K562 (cell line): Measurements from ENCODE around the gene BCL3. TPM values are rescaled to one million over a fixed set of nuclear protein-coding genes. Genes with fewer than 3 reads are reported as not detected.
A peak's percentile ranks its signal among the peaks of the same experiment; 100 is the strongest.

Experiments
- ATAC-seq: fragments of 200-7000 bp; cut with Tn5 transposase; 3 replicates; pipeline ENCODE4 v1.9.1; 2020; ENCODE audit warnings: moderate library complexity
- BruUV-seq: library from RNA; stranded (reverse); fragments of 400-500 nt; replicated peaks from 2 replicates; lab custom pipeline; 2021; lab: Mats Ljungman, UMichigan
- CTCF ChIA-PET: fragments of 300-600 bp; formaldehyde crosslinking; extraction: SDS; loops from one replicate; lab custom pipeline; 2021; ENCODE audit warnings: low intra/inter-chr PET ratio; lab: Yijun Ruan, JAX
- POLR2A ChIA-PET: fragments of 300-600, 350-650 bp; sonication (Branson Sonifier 250); formaldehyde crosslinking; extraction: SDS; loops from one replicate; lab custom pipeline; 2021; ENCODE audit warnings: antibody characterized with exemption, inconsistent platforms; lab: Yijun Ruan, JAX
- DNase-seq, 4 experiments: peaks; one replicate each; pipeline versions ENCODE4 v3.0.0 to v3.0.0-alpha.2; 2011 to 2018; ENCODE audit warnings: low spot score in 3 of 4, mixed read lengths in 3 of 4; ENCODE audit errors: extremely low read depth in 1 of 4
- FAIRE-seq: peaks from 2 replicates; lab custom pipeline; 2011; peaks lifted over from hg19 to GRCh38; lab: Jason Lieb, UNC
- H2AFZ ChIP-seq: 2 replicates; pipeline ENCODE4 v1.6.0; 2011; ENCODE audit warnings: low read depth, low read length, control low read depth, inconsistent platforms
- H3K27ac ChIP-seq: fragments of 200-600 bp; 3 replicates; pipeline ENCODE4 v1.8.0; 2011; ENCODE audit warnings: low read depth, mild to moderate bottlenecking, control low read depth, inconsistent platforms, low read length, moderate library complexity, mixed read lengths; ENCODE audit errors: extremely low read depth
- H3K27me3 ChIP-seq, 2 experiments: fragments of 300-600 bp in 1 of 2; 2 replicates in 1 of 2; 3 replicates in 1 of 2; pipeline versions ENCODE4 v1.6.0 to v1.8.0; 2011; ENCODE audit warnings: inconsistent platforms in 2 of 2, low read length in 2 of 2, mild to moderate bottlenecking in 1 of 2, mixed read lengths in 1 of 2, moderate library complexity in 1 of 2; ENCODE audit not compliant: control insufficient read depth in 2 of 2, insufficient read depth in 2 of 2
- H3K36me3 ChIP-seq: fragments of 300-600 bp; 3 replicates; pipeline ENCODE4 v1.8.0; 2011; ENCODE audit warnings: mild to moderate bottlenecking, low read length, inconsistent platforms; ENCODE audit not compliant: control insufficient read depth, insufficient read depth
- H3K4me1 ChIP-seq, 2 experiments: fragments of 200-600 bp in 1 of 2; replicated peaks in 1 of 2; 2 replicates in 1 of 2; 3 replicates in 1 of 2; pipeline versions ENCODE4 v1.5.1 to v1.8.0; 2011; ENCODE audit warnings: inconsistent platforms in 2 of 2, low read length in 2 of 2, mild to moderate bottlenecking in 1 of 2, mixed read lengths in 1 of 2, moderate library complexity in 1 of 2; ENCODE audit not compliant: control insufficient read depth in 2 of 2, insufficient read depth in 2 of 2
- H3K4me2 ChIP-seq: 2 replicates; pipeline ENCODE4 v1.6.1; 2011; ENCODE audit warnings: low read length, control low read depth, inconsistent platforms, mixed read lengths; ENCODE audit not compliant: insufficient read depth
- H3K4me3 ChIP-seq: fragments of 200-600 bp; sonication (generic), shearing (Covaris generic); 2 replicates; pipeline ENCODE4 v1.5.1; 2016; ENCODE audit warnings: control low read depth, inconsistent platforms
- H3K79me2 ChIP-seq: fragments of 200-600 bp; 3 replicates; pipeline ENCODE4 v1.8.0; 2011; ENCODE audit warnings: low read length, inconsistent platforms; ENCODE audit not compliant: control insufficient read depth, insufficient read depth
- H3K9ac ChIP-seq, 2 experiments: 2 replicates each; pipeline versions ENCODE4 v1.6.0 to v1.6.1; 2011; ENCODE audit warnings: low read depth in 2 of 2, low read length in 2 of 2, control low read depth in 1 of 2, inconsistent platforms in 1 of 2, mild to moderate bottlenecking in 1 of 2, mixed read lengths in 1 of 2; ENCODE audit not compliant: insufficient read depth in 1 of 2
- H3K9me1 ChIP-seq: one replicate; pipeline ENCODE4 v1.6.0; 2011; ENCODE audit warnings: inconsistent platforms, mild to moderate bottlenecking, low read length, moderate library complexity; ENCODE audit not compliant: control insufficient read depth, insufficient read depth
- H3K9me3 ChIP-seq: replicated peaks from 2 replicates; pipeline ENCODE4 v1.5.1; 2011; ENCODE audit warnings: low read depth, low read length, inconsistent platforms; ENCODE audit not compliant: control insufficient read depth, insufficient read depth
- H4K20me1 ChIP-seq: replicated peaks from 2 replicates; pipeline ENCODE4 v1.6.1; 2011; ENCODE audit warnings: low read length, inconsistent platforms, mixed read lengths; ENCODE audit not compliant: control insufficient read depth, insufficient read depth
- ASH1L ChIP-seq: fragments of 450-650 bp; IDR thresholded peaks from 2 replicates; pipeline ENCODE4 v1.6.1; 2018; ENCODE audit warnings: borderline replicate concordance, mild to moderate bottlenecking, low read depth; ENCODE audit not compliant: partially characterized antibody
- CREM ChIP-seq: IDR thresholded peaks from 2 replicates; pipeline ENCODE4 v1.6.1; 2014; ENCODE audit warnings: antibody characterized with exemption, low read depth
- HDAC1 ChIP-seq, 2 experiments: fragments of 450-650 bp; IDR thresholded peaks; 2 replicates each; pipeline ENCODE4 v1.6.1; 2016 to 2017; ENCODE audit warnings: inconsistent platforms in 1 of 2, mild to moderate bottlenecking in 1 of 2, moderate library complexity in 1 of 2
- WGBS: fragments of 100-300 bp; shearing (Covaris generic); methylation state at CpG from one replicate; pipeline ENCODE4 v1.1.6; 2016; ENCODE audit warnings: low coverage, mixed read lengths; ENCODE audit not compliant: insufficient coverage; ENCODE audit errors: missing lambda C conversion rate; 5-methylcytosine and 5-hydroxymethylcytosine counted together
- in situ Hi-C: fragments of 300-500 bp; cut with MboI; formaldehyde crosslinking; loops from 4 replicates; pipeline ENCODE4 v1.15.0; 2018; ENCODE audit warnings: inconsistent platforms, mixed read lengths
- intact Hi-C: fragments of 100-400 bp; cut with micrococcal nuclease; formaldehyde crosslinking; loops from 2 replicates; pipeline ENCODE4 v1.14.2; 2022
- polyA plus RNA-seq, 8 experiments: library from polyadenylated mRNA; depleted of rRNA in 4 of 8; stranded (reverse) in 5 of 8; unstranded in 3 of 8; fragments of >200 nt; fragmentation: Nextera tagmentation in 2 of 8; fragmentation: Illumina TruSeq in 1 of 8; extraction: Ambion mirVana in 2 of 8; extraction: Trizol in 1 of 8; gene quantifications; 2 replicates each; pipeline versions ENCODE4 v1.2.1 to v1.2.3, GENCODE V29; 2011 to 2014; ENCODE audit warnings: inconsistent platforms in 1 of 8, missing spikeins in 1 of 8
- total RNA-seq, 7 experiments: library from RNA; depleted of rRNA in 6 of 7; stranded (reverse); fragments of >200 nt in 6 of 7; fragmentation: Illumina TruSeq in 2 of 7; extraction: Trizol in 2 of 7; gene quantifications; 2 replicates each; pipeline versions ENCODE4 v1.2.1 to v1.2.3, GENCODE V29; 2011 to 2021; ENCODE audit warnings: low replicate concordance in 1 of 7
- TF ChIP-seq, protein P1 (sequence below): fragments of 250-450 bp; sonication (Bioruptor Pico); IDR thresholded peaks from 2 replicates; pipeline ENCODE4 v1.8.0; 2022; ENCODE audit warnings: moderate library complexity, mild to moderate bottlenecking, inconsistent platforms

BCL3 gene
- total and polyA plus RNA-seq, 9 of the 15 experiments (the other 6 are each of a cell fraction or from before 2014, with no cell fraction given): 0.03 to 2.4 (median 0.50) TPM; not detected in 1

DNA sequence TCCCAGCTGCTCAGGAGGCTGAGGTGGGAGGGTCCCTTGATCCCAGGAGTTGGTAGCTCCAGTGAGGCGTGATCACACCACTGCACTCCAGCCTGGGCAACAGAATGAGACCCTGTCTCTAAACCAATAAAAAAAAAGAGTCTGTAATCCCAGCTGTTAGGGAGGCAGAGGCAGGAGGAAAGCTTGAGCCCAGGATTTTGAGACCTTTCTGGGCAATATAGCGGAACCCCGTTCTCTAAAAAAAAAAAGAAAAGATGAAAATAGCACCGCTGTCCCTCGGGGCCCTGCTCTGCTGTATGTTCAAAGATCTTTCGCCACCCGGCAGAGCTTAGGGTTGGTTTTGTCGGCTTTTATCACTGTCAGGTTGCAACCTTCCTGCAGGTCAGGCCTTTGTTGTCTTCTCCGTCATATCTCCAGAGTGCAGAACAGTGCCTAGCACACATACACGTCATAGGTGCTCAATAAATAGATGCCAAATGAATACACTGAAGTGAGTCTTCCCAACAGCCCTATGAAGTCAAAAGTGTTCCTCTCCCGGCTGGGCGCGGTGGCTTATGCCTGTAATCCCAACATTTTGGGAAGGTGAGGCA is 47.0 kb downstream of the BCL3 start:
- intact Hi-C loops (no loop called here), in situ Hi-C loops (no loop called here)
- H3K9me3 ChIP-seq: no peaks in the 10 kb centered on the region
- no peak overlapping the region for H3K9ac ChIP-seq
- FAIRE-seq: no peak
- DNase-seq: no peak
- no peaks in the 10 kb centered on the region for H3K27me3 ChIP-seq
- TF ChIP-seq ASH1L: no peak
- peak; percentile 35; the same call in 1 of the 2 replicates for TF ChIP-seq CREM
- H3K4me2 ChIP-seq: no peak overlapping the region
- 57% methylated on average over 13 of the region's 13 CpGs for WGBS
- CTCF ChIA-PET: no interaction called here
- no peaks in the 10 kb centered on the region for H3K79me2 ChIP-seq
- no peaks in the 10 kb centered on the region for H3K36me3 ChIP-seq
- H3K9me1 ChIP-seq: no peaks in the 10 kb centered on the region
- H3K27ac ChIP-seq: no peak overlapping the region
- H2AFZ ChIP-seq: no peak overlapping the region
- ATAC-seq: no peak
- H3K4me1 ChIP-seq: peaks cover 3 to 10% of the 10 kb centered on the region in 2 experiments; a peak in 2 of 5 replicates
- no TSS peak for BruUV-seq
- POLR2A ChIA-PET: interaction anchor here (0.6 to 0.8 kb wide), 3 partner anchors 9 to 71 kb away, joined by 3 to 4 read pairs (median 3); no protein-coding TSS in a partner anchor
- H4K20me1 ChIP-seq: no peaks in the 10 kb centered on the region
- no peak overlapping the region for H3K4me3 ChIP-seq

DNA sequence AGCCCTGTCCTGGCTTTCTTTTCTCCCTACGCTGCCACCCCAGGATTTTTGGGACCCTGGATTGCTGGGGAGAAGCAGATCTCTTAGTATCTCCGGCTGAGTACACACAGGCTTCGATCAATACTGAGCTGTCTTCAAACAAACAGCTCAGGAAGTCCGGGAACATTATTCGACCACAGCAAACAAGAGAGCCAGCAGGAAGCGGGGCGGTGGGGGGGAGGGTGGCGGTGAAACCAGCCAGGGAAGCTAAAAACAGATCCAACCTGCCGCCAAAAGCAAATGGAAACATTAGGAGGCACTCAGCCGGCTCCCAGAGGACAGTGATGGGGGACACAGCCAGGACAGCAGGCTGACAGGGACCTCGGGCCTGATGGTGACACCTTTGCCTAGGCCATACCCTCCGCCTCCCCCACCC is 48.2 kb downstream of the BCL3 start:
- Histone ChIP-seq H3K4me2 (no peak overlapping the region), H3K9ac (peak overlapping the region in 1 of 2 experiments; percentile 52; a peak in 1 of 4 replicates), H3K27ac (no peak overlapping the region), H4K20me1 (no peaks in the 10 kb centered on the region), H3K9me3 (no peaks in the 10 kb centered on the region), H3K4me1 (peaks cover 3 to 11% of the 10 kb centered on the region in 2 experiments; a peak in 2 of 5 replicates), H3K36me3 (no peaks in the 10 kb centered on the region)
- no TSS peak for BruUV-seq
- DNase-seq (no peak), ATAC-seq (no peak)
- POLR2A ChIA-PET: no interaction called here
- TF ChIP-seq HDAC1 (IDR thresholded peaks at IDR 0.05): no peak
- TF ChIP-seq, protein P1, sequence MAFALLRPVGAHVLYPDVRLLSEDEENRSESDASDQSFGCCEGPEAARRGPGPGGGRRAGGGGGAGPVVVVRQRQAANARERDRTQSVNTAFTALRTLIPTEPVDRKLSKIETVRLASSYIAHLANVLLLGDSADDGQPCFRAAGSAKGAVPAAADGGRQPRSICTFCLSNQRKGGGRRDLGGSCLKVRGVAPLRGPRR: no peak
- TF ChIP-seq, all 486 proteins: peak for 0
- intact Hi-C loops (no loop called here), in situ Hi-C loops (no loop called here)
- 48% methylated on average over 4 of the region's 12 CpGs for WGBS
- no peak for FAIRE-seq
- Histone ChIP-seq H3K79me2 (no peaks in the 10 kb centered on the region), H3K4me3 (no peak overlapping the region), H3K9me1 (no peaks in the 10 kb centered on the region), H3K27me3 (no peaks in the 10 kb centered on the region), H2AFZ (0 out of 2 replicates have a peak overlapping the region, but pooled peaks have one; percentile 24)
- CTCF ChIA-PET: no interaction called here
